Endothelial cell of umbilical vein (primary cell): ENCODE data around the gene DUSP15. TPM values are rescaled to one million over a fixed set of nuclear protein-coding genes. Genes with fewer than 3 reads are reported as not detected.
A peak's percentile ranks its signal among the peaks of the same experiment; 100 is the strongest.

Experiments used
- BruUV-seq: library from RNA; stranded (reverse); fragments of 400-500 nt; replicated peaks from 2 replicates; lab custom pipeline; 2021; lab: Mats Ljungman, UMichigan
- CTCF ChIA-PET: fragments of 300-600, 350-600 bp; sonication (Branson Sonifier 250); formaldehyde crosslinking; loops from one replicate; lab custom pipeline; 2021; ENCODE audit warnings: antibody characterized with exemption, inconsistent platforms; lab: Charles Lee
- POLR2A ChIA-PET: fragments of 300-600, 350-600 bp; sonication (Branson Sonifier 250); formaldehyde crosslinking; loops from one replicate; lab custom pipeline; 2021; ENCODE audit warnings: antibody characterized with exemption, inconsistent platforms; lab: Charles Lee
- DNase-seq: peaks from one replicate; pipeline ENCODE4 v3.0.0-alpha.2; 2011; ENCODE audit warnings: low read depth, low spot score
- FAIRE-seq: peaks from 2 replicates; lab custom pipeline; 2011; peaks lifted over from hg19 to GRCh38; lab: Jason Lieb, UNC
- H2AFZ ChIP-seq: 2 replicates; pipeline ENCODE4 v1.6.0; 2012; ENCODE audit warnings: low read depth, low read length, control low read depth, inconsistent platforms
- H3K27ac ChIP-seq: 2 replicates; pipeline ENCODE4 v1.5.1; 2011; ENCODE audit warnings: low read depth, mild to moderate bottlenecking, control low read depth, low read length, moderate library complexity; ENCODE audit not compliant: insufficient read depth
- H3K27me3 ChIP-seq, 2 experiments: 2 replicates each; pipeline versions ENCODE4 v1.6.0 to v1.6.1; 2011; ENCODE audit warnings: low read length in 2 of 2, mixed read lengths in 1 of 2; ENCODE audit not compliant: control insufficient read depth in 2 of 2, insufficient read depth in 2 of 2
- H3K36me3 ChIP-seq, 2 experiments: 2 replicates in 1 of 2; 3 replicates in 1 of 2; pipeline ENCODE4 v1.5.1; 2011; ENCODE audit warnings: low read length in 2 of 2, mild to moderate bottlenecking in 1 of 2, moderate library complexity in 1 of 2; ENCODE audit not compliant: control insufficient read depth in 2 of 2, insufficient read depth in 2 of 2; ENCODE audit errors: extremely low read depth in 1 of 2
- H3K4me1 ChIP-seq: 3 replicates; pipeline ENCODE4 v1.5.1; 2011; ENCODE audit warnings: mild to moderate bottlenecking, low read length; ENCODE audit not compliant: control insufficient read depth, insufficient read depth; ENCODE audit errors: extremely low read depth
- H3K4me2 ChIP-seq: 2 replicates; pipeline ENCODE4 v1.6.1; 2011; ENCODE audit warnings: low read length, control low read depth, mixed read lengths; ENCODE audit not compliant: insufficient read depth
- H3K4me3 ChIP-seq, 3 experiments: fragments of 200-600 bp in 1 of 3; sonication (generic), shearing (Covaris generic) in 1 of 3; replicated peaks in 1 of 3; 2 replicates each; pipeline ENCODE4 v1.5.1; 2011 to 2016; ENCODE audit warnings: control low read depth in 3 of 3, low read length in 3 of 3, mild to moderate bottlenecking in 2 of 3, inconsistent platforms in 1 of 3, low read depth in 1 of 3, moderate library complexity in 1 of 3; ENCODE audit not compliant: insufficient read depth in 1 of 3
- H3K79me2 ChIP-seq: 2 replicates; pipeline ENCODE4 v1.6.0; 2012; ENCODE audit warnings: low read length, inconsistent platforms; ENCODE audit not compliant: control insufficient read depth, insufficient read depth
- H3K9ac ChIP-seq: replicated peaks from 2 replicates; pipeline ENCODE3; 2011; ENCODE audit warnings: low read length, control low read depth; ENCODE audit not compliant: insufficient read depth; ENCODE audit errors: extremely low read depth
- H3K9me1 ChIP-seq: replicated peaks from 3 replicates; pipeline ENCODE4 v1.6.0; 2011; ENCODE audit warnings: mild to moderate bottlenecking, low read length; ENCODE audit not compliant: control insufficient read depth, insufficient read depth; ENCODE audit errors: extremely low read depth
- H3K9me3 ChIP-seq: replicated peaks from 2 replicates; pipeline ENCODE4 v1.5.1; 2012; ENCODE audit warnings: low read length, inconsistent platforms; ENCODE audit not compliant: control insufficient read depth, insufficient read depth
- H4K20me1 ChIP-seq: replicated peaks from 2 replicates; pipeline ENCODE3; 2011; ENCODE audit warnings: mild to moderate bottlenecking, low read length; ENCODE audit not compliant: control insufficient read depth, insufficient read depth; ENCODE audit errors: extremely low read depth
- CTCF ChIP-seq, 2 donors: IDR thresholded peaks; 1 replicate in 1 of 2; 2 replicates in 1 of 2; pipeline ENCODE4 v1.5.1; 2011; ENCODE audit warnings: low read length in 2 of 2, mild to moderate bottlenecking in 2 of 2, moderate library complexity in 2 of 2, control low read depth in 1 of 2, inconsistent platforms in 1 of 2, low read depth in 1 of 2; ENCODE audit not compliant: insufficient read depth in 1 of 2; ENCODE audit errors: extremely low read depth in 1 of 2
- EZH2 ChIP-seq: IDR thresholded peaks from 2 replicates; pipeline ENCODE4 v1.6.1; 2012; ENCODE audit warnings: borderline replicate concordance, low read depth, mild to moderate bottlenecking, moderate library complexity, low read length, inconsistent platforms; ENCODE audit not compliant: severe bottlenecking
- FOS ChIP-seq: IDR thresholded peaks from 2 replicates; pipeline ENCODE4 v1.6.1; 2011; ENCODE audit warnings: mild to moderate bottlenecking, low read length, moderate library complexity, borderline replicate concordance; ENCODE audit not compliant: insufficient read depth
- GATA2 ChIP-seq: IDR thresholded peaks from 2 replicates; pipeline ENCODE4 v1.7.0; 2011; ENCODE audit warnings: low read depth, mild to moderate bottlenecking, moderate library complexity, mixed read lengths, low read length; ENCODE audit not compliant: insufficient read length, insufficient read depth
- MAX ChIP-seq: IDR thresholded peaks from 2 replicates; pipeline ENCODE4 v1.6.1; 2011; ENCODE audit not compliant: insufficient read depth, insufficient read length
- dilution Hi-C: fragments of 300-500 bp; cut with MboI; formaldehyde crosslinking; loops from one replicate; pipeline ENCODE4 v1.15.0; 2019; ENCODE audit warnings: low sequenced_read_pairs; ENCODE audit not compliant: extremely low pct_ligation_motif_present
- intact Hi-C: fragments of 100-400 bp; cut with micrococcal nuclease; formaldehyde crosslinking; loops from one replicate; pipeline ENCODE4 v1.10.0; 2022
- polyA plus RNA-seq, 4 experiments: library from polyadenylated mRNA; depleted of rRNA in 3 of 4; stranded (reverse) in 3 of 4; unstranded in 1 of 4; fragments of >200 nt; gene quantifications; 2 replicates each; pipeline versions ENCODE4 v1.2.1 to v1.2.3, GENCODE V29; 2011 to 2012; ENCODE audit warnings: missing spikeins in 1 of 4
- total RNA-seq: library from RNA; stranded (reverse); gene quantifications from 2 replicates; pipeline ENCODE4 v1.2.3, GENCODE V29; 2021

The DUSP15 gene
- total and polyA plus RNA-seq, 2 donors (not counting 3 experiments of a cell fraction or from before 2014, with no cell fraction given): 0.33 TPM; not detected in 1

GRCh38 chr20:31860390-31861134, 9.8 kb downstream of the DUSP15 start:
- Histone ChIP-seq H3K27me3 (peaks cover 24 to 28% of the 10 kb centered on the region in 2 experiments), H3K4me1 (no peaks in the 10 kb centered on the region), H3K9ac (no peak overlapping the region), H2AFZ (peak overlapping the region; percentile 40), H3K9me3 (no peaks in the 10 kb centered on the region), H3K27ac (no peak overlapping the region), H3K36me3 (no peaks in the 10 kb centered on the region), H4K20me1 (no peaks in the 10 kb centered on the region), H3K4me2 (no peak overlapping the region), H3K4me3 (peak overlapping the region in 1 of 3 experiments; percentile 32), H3K79me2 (no peaks in the 10 kb centered on the region), H3K9me1 (no peaks in the 10 kb centered on the region)
- POLR2A ChIA-PET: no interaction called here
- intact Hi-C loops (no loop called here), dilution Hi-C loops (no loop called here)
- CTCF ChIA-PET: interaction anchor here (0.9 to 3.9 kb wide), 10 partner anchors 9 to 231 kb away, joined by 3 to 25 read pairs (median 3); partner anchors contain the start of genes FOXS1 and PDRG1
- no TSS peak for BruUV-seq
- FAIRE-seq: no peak
- no peak for DNase-seq
- TF ChIP-seq FOS (no peak), CTCF (IDR thresholded peaks at IDR 0.05; ENCODE audit: extremely low read depth in 1 of 2, insufficient read depth in 1 of 2, low read depth in 1 of 2, low read length in 2 of 2) (no peak), EZH2 (no peak), MAX (no peak), GATA2 (no peak)
